HEK293T (cell line): ENCODE measurements around the gene CAVIN4.

Source experiments
- ARNT ChIP-seq: fragments of 450-650 bp; IDR thresholded peaks from 2 replicates; pipeline ENCODE4 v1.6.1; 2017; ENCODE audit warnings: mild to moderate bottlenecking
- BHLHE40 ChIP-seq: fragments of 450-650 bp; IDR thresholded peaks from 2 replicates; pipeline ENCODE4 v1.6.1; 2016; ENCODE audit warnings: mild to moderate bottlenecking, moderate library complexity, borderline replicate concordance
- ELF4 ChIP-seq: fragments of 450-650 bp; IDR thresholded peaks from 2 replicates; pipeline ENCODE4 v1.6.1; 2017; ENCODE audit warnings: antibody characterized with exemption
- FOXM1 ChIP-seq: fragments of 450-650 bp; IDR thresholded peaks from 2 replicates; pipeline ENCODE4 v1.6.1; 2017; ENCODE audit warnings: mild to moderate bottlenecking, borderline replicate concordance
- HDGF ChIP-seq: fragments of 450-650 bp; IDR thresholded peaks from 2 replicates; pipeline ENCODE4 v1.6.1; 2017; ENCODE audit warnings: antibody characterized with exemption, borderline replicate concordance
- L3MBTL2 ChIP-seq: fragments of 450-650 bp; conservative IDR thresholded peaks from 2 replicates; pipeline ENCODE4 v1.6.1; 2016; ENCODE audit warnings: mild to moderate bottlenecking
- LEF1 ChIP-seq: fragments of 450-650 bp; IDR thresholded peaks from 2 replicates; pipeline ENCODE4 v1.6.1; 2017; ENCODE audit warnings: mild to moderate bottlenecking, borderline replicate concordance
- PKNOX1 ChIP-seq: fragments of 450-650 bp; IDR thresholded peaks from 2 replicates; pipeline ENCODE4 v1.6.1; 2016
- SUZ12 ChIP-seq: fragments of 450-650 bp; IDR thresholded peaks from 2 replicates; pipeline ENCODE4 v1.6.1; 2016; ENCODE audit warnings: mild to moderate bottlenecking

- TF ChIP-seq FOXM1 (no peak), ARNT (no peak), BHLHE40 (no peak), HDGF (no peak), L3MBTL2 (no peak), LEF1 (no peak), ELF4 (no peak), SUZ12 (no peak), PKNOX1 (no peak)
Observed at GRCh38 chr9:100583014-100583802, 5.3 kb downstream of the CAVIN4 start.
